Vagina (tissue), 2 donors: ENCODE data around the gene VSTM2B.

Source experiments
- POLR2A ChIP-seq, 2 donors: fragments of 450-650 bp; IDR thresholded peaks; one replicate each; pipeline ENCODE4 v1.6.1; 2017; ENCODE audit warnings: antibody characterized with exemption in 2 of 2, mild to moderate bottlenecking in 2 of 2, moderate library complexity in 2 of 2
- POLR2AphosphoS5 ChIP-seq, 2 donors: sonication (generic); formaldehyde crosslinking; IDR thresholded peaks; one replicate each; pipeline ENCODE4 v1.9.0; 2017; ENCODE audit warnings: antibody characterized with exemption in 2 of 2, mild to moderate bottlenecking in 2 of 2, low read depth in 1 of 2; ENCODE audit not compliant: insufficient read depth in 1 of 2
- TF ChIP-seq, protein P1 (sequence below), 3 experiments: fragments of 450-650 bp in 2 of 3; fragments of 200-600 bp in 1 of 3; sonication (generic) in 1 of 3; IDR thresholded peaks; one replicate each; pipeline ENCODE4 v1.5.1; 2017 to 2019; ENCODE audit warnings: antibody characterized with exemption in 3 of 3, mild to moderate bottlenecking in 2 of 3, moderate library complexity in 2 of 3

DNA sequence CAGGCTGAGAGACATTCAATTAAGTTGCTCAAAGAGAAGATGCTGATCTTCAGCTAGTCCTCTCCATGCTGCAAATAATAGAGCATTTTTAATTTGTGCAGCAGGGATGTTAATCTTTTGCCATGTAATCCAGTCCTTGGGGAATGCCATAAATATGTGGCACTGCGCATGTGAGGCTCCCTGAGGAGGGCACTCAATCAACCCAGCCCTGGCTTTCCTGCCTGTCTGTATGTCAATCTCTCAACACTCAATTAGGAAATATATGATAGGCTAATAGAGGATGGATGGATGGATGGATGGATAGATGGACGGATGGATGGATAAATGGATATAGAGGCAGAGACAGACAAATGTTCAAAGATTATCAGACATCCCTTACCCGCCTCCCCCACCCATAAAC, 48.7 kb downstream of the VSTM2B start:
- no peak for TF ChIP-seq POLR2A (IDR thresholded peaks at IDR 0.05)
- no peak for TF ChIP-seq POLR2AphosphoS5 (IDR thresholded peaks at IDR 0.05; ENCODE audit: insufficient read depth in 1 of 2, low read depth in 1 of 2)
- TF ChIP-seq, protein P1, sequence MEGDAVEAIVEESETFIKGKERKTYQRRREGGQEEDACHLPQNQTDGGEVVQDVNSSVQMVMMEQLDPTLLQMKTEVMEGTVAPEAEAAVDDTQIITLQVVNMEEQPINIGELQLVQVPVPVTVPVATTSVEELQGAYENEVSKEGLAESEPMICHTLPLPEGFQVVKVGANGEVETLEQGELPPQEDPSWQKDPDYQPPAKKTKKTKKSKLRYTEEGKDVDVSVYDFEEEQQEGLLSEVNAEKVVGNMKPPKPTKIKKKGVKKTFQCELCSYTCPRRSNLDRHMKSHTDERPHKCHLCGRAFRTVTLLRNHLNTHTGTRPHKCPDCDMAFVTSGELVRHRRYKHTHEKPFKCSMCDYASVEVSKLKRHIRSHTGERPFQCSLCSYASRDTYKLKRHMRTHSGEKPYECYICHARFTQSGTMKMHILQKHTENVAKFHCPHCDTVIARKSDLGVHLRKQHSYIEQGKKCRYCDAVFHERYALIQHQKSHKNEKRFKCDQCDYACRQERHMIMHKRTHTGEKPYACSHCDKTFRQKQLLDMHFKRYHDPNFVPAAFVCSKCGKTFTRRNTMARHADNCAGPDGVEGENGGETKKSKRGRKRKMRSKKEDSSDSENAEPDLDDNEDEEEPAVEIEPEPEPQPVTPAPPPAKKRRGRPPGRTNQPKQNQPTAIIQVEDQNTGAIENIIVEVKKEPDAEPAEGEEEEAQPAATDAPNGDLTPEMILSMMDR (IDR thresholded peaks at IDR 0.05) = no peak
